ENCODE results near the gene PLCB1.
A peak's percentile ranks its signal among the peaks of the same experiment; 100 is the strongest.
"Not testable (repeated sequence)": the region's sequence is repeated elsewhere in the genome, so short reads cannot be mapped to it uniquely, and the experiment has no call there.

Gene PLCB1

GRCh38 chr20:8807480-8808201 is 675.6 kb downstream of the PLCB1 start:
- no peak for DNase-seq

- DNase-seq, result no peak
These were observed 676.1 kb downstream of the PLCB1 start for GRCh38 chr20:8808202-8808535.

GRCh38 chr20:8809107-8809953 is 677.3 kb downstream of the PLCB1 start:
- DNase-seq, result no peak

- DNase-seq, result no peak
These were observed 679.9 kb downstream of the PLCB1 start for GRCh38 chr20:8811801-8812594.

- no peak for DNase-seq
These were observed 680.8 kb downstream of the PLCB1 start for GRCh38 chr20:8812817-8813216.

GRCh38 chr20:8815208-8815607 is 683.1 kb downstream of the PLCB1 start:
- DNase-seq, result no peak

GRCh38 chr20:8829256-8829655 is 697.2 kb downstream of the PLCB1 start:
- DNase-seq, result no peak

GRCh38 chr20:8834294-8834693 is 702.2 kb downstream of the PLCB1 start:
- DNase-seq, result not testable (repeated sequence)

- DNase-seq, result no peak
These were observed 702.8 kb downstream of the PLCB1 start for GRCh38 chr20:8834851-8835250.

- no peak for DNase-seq
These were observed 705.3 kb downstream of the PLCB1 start for GRCh38 chr20:8837396-8837795.

GRCh38 chr20:8842525-8842924 is 710.5 kb downstream of the PLCB1 start:
- DNase-seq, result no peak

GRCh38 chr20:8844179-8844578 is 712.1 kb downstream of the PLCB1 start:
- DNase-seq, result no peak

- DNase-seq, result no peak
These were observed 717.9 kb downstream of the PLCB1 start for GRCh38 chr20:8849990-8850389.

- DNase-seq, result no peak
These were observed 719.4 kb downstream of the PLCB1 start for GRCh38 chr20:8851446-8851845.

- DNase-seq, result not testable (repeated sequence)
These were observed 719.9 kb downstream of the PLCB1 start for GRCh38 chr20:8851919-8852318.

GRCh38 chr20:8853211-8853610 is 721.1 kb downstream of the PLCB1 start:
- DNase-seq, result not testable (repeated sequence)

- DNase-seq, result peak; percentile 8
These were observed 721.8 kb downstream of the PLCB1 start for GRCh38 chr20:8853805-8854338.

GRCh38 chr20:8854571-8854970 is 722.5 kb downstream of the PLCB1 start:
- no peak for DNase-seq

- DNase-seq, result no peak
These were observed 723.2 kb downstream of the PLCB1 start for GRCh38 chr20:8855315-8855714.

- no peak for DNase-seq
These were observed 724.6 kb downstream of the PLCB1 start for GRCh38 chr20:8856668-8857067.

- DNase-seq, result no peak
These were observed 726.2 kb downstream of the PLCB1 start for GRCh38 chr20:8858181-8858787.

- DNase-seq, result no peak
These were observed 728.0 kb downstream of the PLCB1 start for GRCh38 chr20:8860011-8860495.

GRCh38 chr20:8862092-8862491 is 730.0 kb downstream of the PLCB1 start:
- no peak for DNase-seq
